NOMO-1 treated with dmso at 0.1 percent for 144 hours (cell line): ENCODE data around the gene FAM217A.
A peak's percentile ranks its signal among the peaks of the same experiment; 100 is the strongest.

Experiments used
- DNase-seq: peaks from one replicate; lab custom pipeline; 2025; ENCODE audit not compliant: unreplicated experiment; lab: John Stamatoyannopoulos, UW

Gene FAM217A

GRCh38 chr6:4085332-4085700 is 6.4 kb upstream of the FAM217A start:
- DNase-seq: no peak

- DNase-seq: no peak
Measured at GRCh38 chr6:4084444-4085331, 5.8 kb upstream of the FAM217A start.

GRCh38 chr6:4074478-4075235 is 4.3 kb downstream of the FAM217A start:
- DNase-seq: no peak

- no peak for DNase-seq
Measured at GRCh38 chr6:4071330-4071729, 7.6 kb downstream of the FAM217A start.

DNA sequence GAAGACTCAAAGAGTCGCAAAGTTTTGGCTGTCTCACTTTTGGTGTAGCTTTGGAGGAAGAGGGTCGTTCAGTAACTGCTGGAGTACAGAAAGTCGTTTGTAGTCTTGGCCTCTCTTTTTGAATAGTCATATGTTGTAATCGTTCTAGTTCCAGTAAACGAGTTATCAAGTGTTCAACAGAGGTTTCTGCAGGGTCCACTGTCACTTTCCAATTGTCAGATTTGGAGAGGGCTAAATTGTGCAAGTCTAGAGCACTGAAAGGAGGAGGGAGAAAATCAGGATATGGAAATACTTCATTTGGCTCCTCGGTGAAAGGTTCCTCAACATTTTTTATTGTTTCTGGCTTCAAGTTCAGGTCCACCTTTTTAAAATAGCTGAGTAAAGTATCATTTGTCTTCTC is 9.7 kb downstream of the FAM217A start:
- no peak for DNase-seq

GRCh38 chr6:4067673-4068072 is 11.3 kb downstream of the FAM217A start:
- DNase-seq: no peak

GRCh38 chr6:4066029-4066755 is 12.7 kb downstream of the FAM217A start:
- no peak for DNase-seq

GRCh38 chr6:4059115-4059777 is 19.7 kb downstream of the FAM217A start:
- peak; percentile 4 for DNase-seq

DNA sequence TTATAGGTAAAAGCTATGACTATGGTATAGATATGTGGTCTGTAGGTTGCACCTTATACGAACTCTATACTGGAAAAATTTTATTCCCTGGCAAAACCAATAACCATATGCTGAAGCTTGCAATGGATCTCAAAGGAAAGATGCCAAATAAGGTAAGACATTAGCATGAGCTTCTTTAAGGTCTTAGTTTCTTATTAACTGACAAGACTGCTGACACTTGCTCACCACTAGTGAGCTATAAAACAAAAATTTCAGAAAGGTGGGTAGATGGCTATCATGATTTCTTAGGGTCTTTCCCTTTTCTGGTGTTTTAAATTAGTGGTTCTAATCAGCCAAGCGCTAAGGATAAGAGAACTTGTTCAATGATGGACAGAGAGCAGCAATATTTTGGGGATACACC is 21.9 kb downstream of the FAM217A start:
- DNase-seq: no peak

GRCh38 chr6:4055420-4056041 is 23.4 kb downstream of the FAM217A start:
- no peak for DNase-seq

- DNase-seq: no peak
Measured at GRCh38 chr6:4049246-4049645, 29.7 kb downstream of the FAM217A start.

DNA sequence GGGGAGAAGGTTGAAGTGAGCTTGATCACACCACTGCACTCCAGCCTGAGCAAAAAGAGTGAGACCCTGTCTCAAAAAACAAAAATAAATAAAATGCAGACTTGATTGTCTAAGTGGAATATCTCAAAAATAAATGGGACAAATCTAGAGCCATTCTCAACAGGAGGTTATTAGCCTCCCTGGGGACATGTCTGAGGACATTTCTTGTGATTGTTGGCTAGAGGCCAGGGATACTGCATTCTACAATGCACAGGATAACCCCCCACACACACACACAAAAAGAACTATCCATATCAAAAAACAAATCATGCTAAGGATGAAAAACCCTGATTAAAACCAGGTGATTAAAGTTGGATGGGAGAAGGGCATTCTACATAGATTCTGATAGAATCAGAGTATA is 37.5 kb downstream of the FAM217A start:
- DNase-seq: no peak

- DNase-seq: no peak
Measured at GRCh38 chr6:4039348-4039747, 39.6 kb downstream of the FAM217A start.

DNA sequence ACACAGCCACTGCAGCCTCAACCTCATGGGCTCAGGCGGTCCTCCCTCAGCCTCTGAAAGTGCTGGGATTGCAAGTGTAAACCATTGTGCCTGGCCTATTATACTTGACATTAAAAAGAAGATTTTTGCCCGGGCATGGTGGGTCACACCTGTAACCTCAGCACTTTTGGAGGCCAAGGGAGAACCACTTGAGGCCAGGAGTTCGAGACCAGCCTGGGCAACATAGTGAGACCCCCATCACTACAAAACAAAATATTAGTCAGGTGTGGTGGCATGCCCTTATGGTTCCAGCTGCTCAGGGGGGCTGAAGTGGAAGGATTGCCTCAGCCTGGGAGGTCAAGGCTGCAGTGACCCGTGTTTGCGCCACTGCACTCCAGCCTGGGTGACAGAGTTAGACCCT is 42.4 kb downstream of the FAM217A start:
- no peak for DNase-seq

DNA sequence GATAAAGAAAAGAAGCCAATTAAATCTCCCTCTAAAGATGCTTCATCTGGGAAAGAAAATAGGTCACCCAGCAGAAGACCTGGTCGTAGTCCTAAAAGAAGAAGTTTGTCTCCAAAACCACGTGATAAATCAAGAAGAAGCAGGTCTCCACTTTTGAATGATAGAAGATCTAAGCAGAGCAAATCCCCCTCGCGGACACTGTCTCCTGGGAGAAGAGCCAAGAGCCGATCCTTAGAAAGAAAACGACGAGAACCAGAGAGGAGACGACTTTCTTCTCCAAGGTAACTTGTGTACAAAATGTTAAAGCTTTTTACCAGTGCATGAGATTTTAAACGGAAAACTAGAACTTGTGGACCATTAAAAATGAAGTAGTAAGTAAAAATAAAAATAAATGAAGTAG is 46.5 kb downstream of the FAM217A start:
- no peak for DNase-seq

DNA sequence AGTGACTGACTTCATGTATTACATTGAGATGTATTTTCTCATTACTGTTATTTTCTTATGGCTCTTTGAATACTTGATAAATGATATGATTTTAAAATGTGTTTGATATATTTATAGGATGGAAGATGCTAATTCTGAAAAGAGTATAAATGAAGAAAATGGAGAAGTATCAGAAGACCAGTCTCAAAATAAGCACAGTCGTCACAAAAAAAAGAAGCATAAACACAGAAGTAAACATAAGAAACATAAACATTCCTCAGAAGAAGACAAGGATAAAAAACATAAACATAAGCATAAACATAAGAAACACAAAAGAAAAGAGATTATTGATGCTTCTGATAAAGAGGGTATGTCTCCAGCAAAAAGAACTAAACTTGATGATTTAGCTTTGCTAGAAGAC is 47.5 kb downstream of the FAM217A start:
- no peak for DNase-seq

DNA sequence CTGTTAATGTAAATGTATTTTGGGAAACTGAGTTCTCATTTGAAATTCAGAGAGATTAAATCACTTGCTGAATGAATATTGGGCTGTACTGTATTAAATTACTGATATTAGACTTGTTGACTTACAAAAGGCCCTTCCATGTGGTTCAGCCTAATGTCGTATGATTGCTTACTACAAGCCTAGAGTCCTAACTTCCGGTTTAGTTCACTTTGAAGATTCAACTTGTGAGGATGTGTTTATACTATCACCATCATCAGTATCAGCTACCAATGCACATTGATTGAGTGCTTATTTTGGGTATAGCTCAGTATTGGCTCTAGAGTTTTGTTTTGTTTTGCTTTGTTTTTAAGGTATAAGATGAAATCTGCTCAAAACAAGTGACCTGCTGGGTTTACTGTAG is 48.3 kb downstream of the FAM217A start:
- no peak for DNase-seq

DNA sequence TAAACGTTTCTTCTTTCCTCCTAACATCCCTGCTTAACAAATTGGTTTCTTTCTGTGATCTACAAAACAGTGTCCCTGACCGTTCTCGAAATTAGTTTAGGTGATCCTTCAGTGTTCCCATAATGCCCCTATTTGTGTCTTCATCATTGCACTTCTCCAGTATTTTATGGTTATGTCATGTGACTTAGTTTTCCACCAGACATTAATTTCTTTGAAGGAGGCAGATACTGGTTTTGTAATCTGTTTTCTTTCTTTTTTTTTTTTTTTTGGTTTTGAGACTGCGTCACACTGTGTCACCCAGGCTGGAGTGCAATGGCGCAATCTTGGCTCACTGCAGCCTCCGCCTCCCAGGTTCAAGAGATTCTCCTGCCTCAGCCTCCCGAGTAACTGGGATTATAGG is 49.2 kb downstream of the FAM217A start:
- peak; percentile 3 for DNase-seq

GRCh38 chr6:4028051-4028450 is 50.9 kb downstream of the FAM217A start:
- DNase-seq: no peak

DNA sequence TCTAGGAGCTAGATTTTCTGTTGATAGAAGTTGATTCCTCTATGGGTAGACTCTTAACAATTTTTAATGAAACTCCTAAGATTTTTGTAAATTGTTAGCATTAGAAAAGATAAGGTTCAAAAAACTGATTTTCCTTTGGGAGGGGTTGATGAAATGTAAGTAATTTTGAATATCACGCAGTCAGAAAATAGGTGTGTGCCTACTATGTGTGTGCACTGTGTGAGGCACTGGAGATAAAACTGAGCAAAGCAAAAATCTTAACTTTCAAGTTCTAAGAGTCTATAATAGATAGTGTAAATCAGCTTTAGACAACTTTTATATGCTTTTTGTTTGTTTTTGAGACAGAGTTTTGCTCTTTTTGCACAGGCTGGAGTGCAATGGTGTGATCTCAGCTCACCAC is 53.3 kb downstream of the FAM217A start:
- no peak for DNase-seq

GRCh38 chr6:4023240-4023639 is 55.7 kb downstream of the FAM217A start:
- DNase-seq: no peak
